Nephron progenitor cell (in vitro differentiated cells): ENCODE data around the gene P3R3URF.

Experiments used
- DNase-seq: peaks from one replicate; pipeline ENCODE4 v3.0.0; 2021
- H3K27ac Mint-ChIP-seq: 2 replicates; pipeline ENCODE4 v1.8.0; 2021; ENCODE audit warnings: mild to moderate bottlenecking, moderate library complexity, mixed read lengths
- H3K27me3 Mint-ChIP-seq: 2 replicates; pipeline ENCODE4 v1.8.0; 2021; ENCODE audit warnings: mild to moderate bottlenecking, low read depth, mixed read lengths; ENCODE audit not compliant: poor library complexity
- H3K36me3 Mint-ChIP-seq: 2 replicates; pipeline ENCODE4 v1.8.0; 2021; ENCODE audit warnings: low read depth, mixed read lengths
- H3K4me1 Mint-ChIP-seq: 2 replicates; pipeline ENCODE4 v1.8.0; 2021; ENCODE audit warnings: mixed read lengths
- H3K4me3 Mint-ChIP-seq: 2 replicates; pipeline ENCODE4 v1.8.0; 2021; ENCODE audit warnings: mild to moderate bottlenecking, moderate library complexity, mixed read lengths
- H3K9me3 Mint-ChIP-seq: 2 replicates; pipeline ENCODE4 v1.8.0; 2021; ENCODE audit warnings: mild to moderate bottlenecking, moderate library complexity, mixed read lengths
- TF ChIP-seq, protein P1 (sequence below): fragments of 200-600 bp; sonication (generic); IDR thresholded peaks from 2 replicates; pipeline ENCODE4 v1.5.0; 2021; ENCODE audit warnings: antibody characterized with exemption

Gene P3R3URF

GRCh38 chr1:46153732-46154131 lies 22.6 kb downstream of the P3R3URF start:
- no peak for DNase-seq
- no peaks in the 10 kb centered on the region for H3K36me3 Mint-ChIP-seq
- H3K4me3 Mint-ChIP-seq, result no peak overlapping the region
- TF ChIP-seq, protein P1, sequence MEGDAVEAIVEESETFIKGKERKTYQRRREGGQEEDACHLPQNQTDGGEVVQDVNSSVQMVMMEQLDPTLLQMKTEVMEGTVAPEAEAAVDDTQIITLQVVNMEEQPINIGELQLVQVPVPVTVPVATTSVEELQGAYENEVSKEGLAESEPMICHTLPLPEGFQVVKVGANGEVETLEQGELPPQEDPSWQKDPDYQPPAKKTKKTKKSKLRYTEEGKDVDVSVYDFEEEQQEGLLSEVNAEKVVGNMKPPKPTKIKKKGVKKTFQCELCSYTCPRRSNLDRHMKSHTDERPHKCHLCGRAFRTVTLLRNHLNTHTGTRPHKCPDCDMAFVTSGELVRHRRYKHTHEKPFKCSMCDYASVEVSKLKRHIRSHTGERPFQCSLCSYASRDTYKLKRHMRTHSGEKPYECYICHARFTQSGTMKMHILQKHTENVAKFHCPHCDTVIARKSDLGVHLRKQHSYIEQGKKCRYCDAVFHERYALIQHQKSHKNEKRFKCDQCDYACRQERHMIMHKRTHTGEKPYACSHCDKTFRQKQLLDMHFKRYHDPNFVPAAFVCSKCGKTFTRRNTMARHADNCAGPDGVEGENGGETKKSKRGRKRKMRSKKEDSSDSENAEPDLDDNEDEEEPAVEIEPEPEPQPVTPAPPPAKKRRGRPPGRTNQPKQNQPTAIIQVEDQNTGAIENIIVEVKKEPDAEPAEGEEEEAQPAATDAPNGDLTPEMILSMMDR, result no peak
- no peak overlapping the region for H3K27ac Mint-ChIP-seq
- no peaks in the 10 kb centered on the region for H3K9me3 Mint-ChIP-seq
- H3K27me3 Mint-ChIP-seq, result peaks cover 5% of the 10 kb centered on the region
- peaks cover under 1% of the 10 kb centered on the region for H3K4me1 Mint-ChIP-seq

GRCh38 chr1:46153228-46153627 lies 23.1 kb downstream of the P3R3URF start:
- no peak overlapping the region for H3K27ac Mint-ChIP-seq
- H3K36me3 Mint-ChIP-seq, result no peaks in the 10 kb centered on the region
- no peak overlapping the region for H3K4me3 Mint-ChIP-seq
- TF ChIP-seq, protein P1, result no peak
- no peaks in the 10 kb centered on the region for H3K9me3 Mint-ChIP-seq
- H3K4me1 Mint-ChIP-seq, result peaks cover 6% of the 10 kb centered on the region
- no peak for DNase-seq
- peaks cover 5% of the 10 kb centered on the region for H3K27me3 Mint-ChIP-seq

- Mint-ChIP-seq H3K27ac (no peak overlapping the region), H3K9me3 (no peaks in the 10 kb centered on the region), H3K4me1 (peaks cover 7% of the 10 kb centered on the region), H3K27me3 (peaks cover 5% of the 10 kb centered on the region), H3K4me3 (no peak overlapping the region), H3K36me3 (no peaks in the 10 kb centered on the region)
- TF ChIP-seq, protein P1, result no peak
- DNase-seq, result no peak
These were observed 24.3 kb downstream of the P3R3URF start for GRCh38 chr1:46152016-46152415.

- Mint-ChIP-seq H3K4me1 (peaks cover 7% of the 10 kb centered on the region), H3K4me3 (no peak overlapping the region), H3K27ac (no peak overlapping the region), H3K9me3 (no peaks in the 10 kb centered on the region), H3K36me3 (no peaks in the 10 kb centered on the region), H3K27me3 (peaks cover 5% of the 10 kb centered on the region)
- TF ChIP-seq, protein P1, result no peak
- no peak for DNase-seq
These were observed 26.2 kb downstream of the P3R3URF start for GRCh38 chr1:46150085-46150484.

DNA sequence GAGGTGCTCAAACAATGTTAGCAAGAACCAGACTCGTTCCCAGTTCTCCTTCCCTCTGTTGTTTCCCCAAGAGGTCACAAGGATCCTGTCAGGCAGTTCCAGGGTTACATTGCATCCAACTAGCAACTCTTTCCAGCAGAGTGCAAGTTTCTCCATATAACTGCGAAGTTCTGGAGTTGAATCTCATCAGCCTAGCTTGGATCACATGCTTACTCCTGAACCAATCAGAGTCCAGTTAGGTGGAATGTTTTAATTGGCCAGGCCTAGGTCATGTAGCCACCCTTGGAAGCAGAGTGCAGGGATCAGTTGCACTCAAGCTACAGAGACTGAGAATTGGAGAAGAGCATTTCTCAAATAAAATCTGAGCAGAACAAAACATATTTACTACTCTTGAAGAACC lies 28.0 kb downstream of the P3R3URF start:
- Mint-ChIP-seq H3K4me3 (no peak overlapping the region), H3K9me3 (no peaks in the 10 kb centered on the region), H3K36me3 (no peaks in the 10 kb centered on the region), H3K27ac (no peak overlapping the region), H3K27me3 (no peaks in the 10 kb centered on the region), H3K4me1 (peaks cover 7% of the 10 kb centered on the region)
- no peak for DNase-seq
- TF ChIP-seq, protein P1, result no peak

GRCh38 chr1:46137916-46138315 lies 38.4 kb downstream of the P3R3URF start:
- Mint-ChIP-seq H3K27ac (no peak overlapping the region), H3K4me1 (peaks cover 43% of the 10 kb centered on the region), H3K4me3 (no peak overlapping the region), H3K9me3 (no peaks in the 10 kb centered on the region), H3K27me3 (peaks cover 4% of the 10 kb centered on the region), H3K36me3 (no peaks in the 10 kb centered on the region)
- DNase-seq, result no peak
- TF ChIP-seq, protein P1, result no peak
